GM12801 (cell line): ENCODE results near the gene MYCBPAP.

Experiments used
- CTCF ChIP-seq: IDR thresholded peaks from one replicate; pipeline ENCODE4 v1.5.1; 2011; ENCODE audit warnings: control low read depth; ENCODE audit not compliant: insufficient read length; ENCODE audit errors: extremely low read depth

MYCBPAP gene

GRCh38 chr17:50487213-50488096 lies 20.8 kb upstream of the MYCBPAP start:
- no peak for TF ChIP-seq CTCF

- no peak for TF ChIP-seq CTCF
Measured at GRCh38 chr17:50488880-50489279, 19.4 kb upstream of the MYCBPAP start.

- TF ChIP-seq CTCF: no peak
Measured at GRCh38 chr17:50491505-50491904, 16.7 kb upstream of the MYCBPAP start.

- no peak for TF ChIP-seq CTCF
Measured at GRCh38 chr17:50492214-50492613, 16.0 kb upstream of the MYCBPAP start.

- no peak for TF ChIP-seq CTCF
Measured at GRCh38 chr17:50493744-50494143, 14.5 kb upstream of the MYCBPAP start.

- no peak for TF ChIP-seq CTCF
Measured at GRCh38 chr17:50495217-50495823, 12.9 kb upstream of the MYCBPAP start.

- TF ChIP-seq CTCF: no peak
Measured at GRCh38 chr17:50495918-50496317, 12.3 kb upstream of the MYCBPAP start.
